Spleen (tissue), 11 donors: ENCODE results near the gene TEX11. TPM values are rescaled to one million over a fixed set of nuclear protein-coding genes. Genes with fewer than 3 reads are reported as not detected.
"Not testable (repeated sequence)": the region's sequence is repeated elsewhere in the genome, so short reads cannot be mapped to it uniquely, and the experiment has no call there.

Experiments
- DNase-seq: peaks from one replicate; pipeline ENCODE4 v3.0.0-alpha.2; 2020
- H3K27ac ChIP-seq, 8 donors: fragments of 200-600 bp; sonication (generic) in 7 of 8; 1 replicate in 4 of 8; 2 replicates in 4 of 8; pipeline versions ENCODE4 v1.5.0 to v1.8.0; 2016 to 2021; ENCODE audit warnings: inconsistent platforms in 4 of 8, mild to moderate bottlenecking in 4 of 8, moderate library complexity in 1 of 8
- H3K27me3 ChIP-seq, 7 donors: fragments of 200-600 bp; sonication (generic) in 6 of 7; replicated peaks in 1 of 7; 1 replicate in 4 of 7; 2 replicates in 3 of 7; pipeline versions ENCODE4 v1.5.0 to v1.8.0; 2016 to 2021; ENCODE audit warnings: inconsistent platforms in 3 of 7, mild to moderate bottlenecking in 1 of 7
- H3K36me3 ChIP-seq, 6 donors: fragments of 200-600 bp; sonication (generic) in 5 of 6; 1 replicate in 4 of 6; 2 replicates in 2 of 6; pipeline versions ENCODE4 v1.5.0 to v1.8.0; 2016 to 2021; ENCODE audit warnings: inconsistent platforms in 2 of 6
- H3K4me1 ChIP-seq, 6 donors: fragments of 200-600 bp; sonication (generic) in 5 of 6; 1 replicate in 3 of 6; 2 replicates in 3 of 6; pipeline versions ENCODE4 v1.5.0 to v1.8.0; 2016 to 2021; ENCODE audit warnings: inconsistent platforms in 3 of 6
- H3K4me3 ChIP-seq, 8 donors: fragments of 200-600 bp; sonication (generic) in 7 of 8; 1 replicate in 4 of 8; 2 replicates in 4 of 8; pipeline versions ENCODE4 v1.5.0 to v1.8.0; 2016 to 2021; ENCODE audit warnings: inconsistent platforms in 4 of 8, mild to moderate bottlenecking in 4 of 8, moderate library complexity in 2 of 8
- H3K9me3 ChIP-seq, 8 donors: fragments of 200-600 bp; sonication (generic) in 7 of 8; 1 replicate in 4 of 8; 2 replicates in 4 of 8; pipeline versions ENCODE4 v1.5.0 to v1.8.0; 2016 to 2021; ENCODE audit warnings: inconsistent platforms in 4 of 8
- CTCF ChIP-seq, 11 experiments: fragments of 200-600 bp in 7 of 11; fragments of 450-650 bp in 4 of 11; sonication (generic) in 4 of 11; IDR thresholded peaks in 8 of 11; conservative IDR thresholded peaks in 3 of 11; 1 replicate in 7 of 11; 2 replicates in 4 of 11; pipeline versions ENCODE4 v1.4.0 to v1.8.0; 2016 to 2021; ENCODE audit warnings: antibody characterized with exemption in 11 of 11, inconsistent platforms in 4 of 11, mild to moderate bottlenecking in 1 of 11
- POLR2A ChIP-seq, 3 donors: fragments of 450-650 bp; IDR thresholded peaks; one replicate each; pipeline ENCODE4 v1.5.1; 2017; ENCODE audit warnings: antibody characterized with exemption in 3 of 3, mild to moderate bottlenecking in 1 of 3
- POLR2AphosphoS5 ChIP-seq, 3 donors: sonication (generic); formaldehyde crosslinking; IDR thresholded peaks; one replicate each; pipeline ENCODE4 v1.5.1; 2017; ENCODE audit warnings: antibody characterized with exemption in 3 of 3
- WGBS, 5 donors: extraction: QIAGEN DNeasy Blood & Tissue Kit in 3 of 5; methylation state at CpG; one replicate each; pipeline versions ENCODE4 v1.1.5 to v1.1.7; 2013 to 2018; 5-methylcytosine and 5-hydroxymethylcytosine counted together
- intact Hi-C: fragments of 100-400 bp; cut with DNase I; formaldehyde crosslinking; loops from one replicate; pipeline ENCODE4 v1.15.0; 2023; ENCODE audit warnings: low total_unique reads
- polyA plus RNA-seq, 3 donors: library from polyadenylated mRNA; stranded (reverse); fragments of 200-250 nt; gene quantifications; one replicate each; pipeline ENCODE4 v1.2.1, GENCODE V29; 2013
- total RNA-seq, 7 donors: library from RNA; depleted of rRNA in 3 of 7; stranded (reverse); fragments of >200 nt in 3 of 7; fragmentation: NEBNext Ultra II Directional in 4 of 7; extraction: Animal tissue kit (Norgen Biotek cat#: 25700) in 4 of 7; gene quantifications; one replicate each; pipeline versions ENCODE4 v1.1.0 to v1.2.1, GENCODE V29; 2016 to 2021
- donor health status: healthy with polysubstance abuse.
- donor health status: DM: no; HTN: no; CAD: no; lungs with moderate emphysema.
- donor health status: DM: no; HTN: no; CAD: no.
- donor health status: Bipolar disorder and iron deficiency.
- donor health status: healthy.
- donor health status: DM: no; HTN: no; CAD: no.
- donor health status: DM: yes; HTN: yes; CAD: no.

The TEX11 gene
- total and polyA plus RNA-seq, 10 donors: 0.06 to 1.9 (median 0.81) TPM

- Histone ChIP-seq H3K27ac (no peak overlapping the region), H3K4me1 (no peaks in the 10 kb centered on the region), H3K4me3 (no peak overlapping the region), H3K27me3 (peaks cover 0 to 7% (median 0%) of the 10 kb centered on the region in 7 donors), H3K9me3 (no peaks in the 10 kb centered on the region), H3K36me3 (no peaks in the 10 kb centered on the region)
- TF ChIP-seq CTCF (IDR thresholded peaks at IDR 0.05 in 8 of 11, conservative IDR thresholded peaks at IDR 0.05 in 3 of 11) (no peak), POLR2AphosphoS5 (IDR thresholded peaks at IDR 0.05) (no peak), POLR2A (IDR thresholded peaks at IDR 0.05) (no peak)
- no peak for DNase-seq
- WGBS, 5 donors: 24 to 55% (median 30%) methylated on average over 4 of the region's 4 CpGs
- intact Hi-C loops: no loop called here
Observed at GRCh38 chrX:70656304-70656703, 252.2 kb downstream of the TEX11 start.

- DNase-seq, H3K36me3 ChIP-seq, H3K4me1 ChIP-seq, H3K4me3 ChIP-seq, H3K27ac ChIP-seq, H3K27me3 ChIP-seq, intact Hi-C loops: not testable (repeated sequence)
- WGBS, 5 donors: 82 to 94% (median 88%) methylated on average over 1 to 3 of the region's 3 CpGs
- H3K9me3 ChIP-seq: peaks cover 0 to 40% (median 7%) of the 10 kb centered on the region in 8 donors
Observed at GRCh38 chrX:70647910-70648309, 260.6 kb downstream of the TEX11 start.

GRCh38 chrX:70636218-70636617 lies 272.3 kb downstream of the TEX11 start:
- TF ChIP-seq CTCF (IDR thresholded peaks at IDR 0.05 in 8 of 11, conservative IDR thresholded peaks at IDR 0.05 in 3 of 11): no peak
- no peak for TF ChIP-seq POLR2A (IDR thresholded peaks at IDR 0.05)
- no peak for TF ChIP-seq POLR2AphosphoS5 (IDR thresholded peaks at IDR 0.05)
- H3K4me3 ChIP-seq: no peak overlapping the region
- peaks cover 0 to under 1% (median 0%) of the 10 kb centered on the region in 7 donors for H3K27me3 ChIP-seq
- no peak overlapping the region for H3K27ac ChIP-seq
- intact Hi-C loops: no loop called here
- H3K4me1 ChIP-seq: no peaks in the 10 kb centered on the region
- no peaks in the 10 kb centered on the region for H3K36me3 ChIP-seq
- no peak for DNase-seq
- 71 to 90% (median 85%) methylated on average over 1 of the region's 1 CpG; no CpG with 5 or more reads in 1 of the 5 donors for WGBS, 5 donors
- H3K9me3 ChIP-seq: no peaks in the 10 kb centered on the region

- Histone ChIP-seq H3K4me1 (no peaks in the 10 kb centered on the region), H3K27me3 (peaks cover 0 to 6% (median 0%) of the 10 kb centered on the region in 7 donors), H3K27ac (no peak overlapping the region), H3K4me3 (no peak overlapping the region), H3K36me3 (no peaks in the 10 kb centered on the region), H3K9me3 (no peaks in the 10 kb centered on the region)
- intact Hi-C loops: no loop called here
- 72 to 88% (median 87%) methylated on average over 2 of the region's 2 CpGs; no CpG with 5 or more reads in 2 of the 5 donors for WGBS, 5 donors
- TF ChIP-seq CTCF (IDR thresholded peaks at IDR 0.05 in 8 of 11, conservative IDR thresholded peaks at IDR 0.05 in 3 of 11) (no peak), POLR2A (IDR thresholded peaks at IDR 0.05) (no peak), POLR2AphosphoS5 (IDR thresholded peaks at IDR 0.05) (no peak)
- DNase-seq: no peak
Observed at GRCh38 chrX:70635669-70636068, 272.8 kb downstream of the TEX11 start.

- Histone ChIP-seq H3K27ac (no peak overlapping the region), H3K4me1 (no peaks in the 10 kb centered on the region), H3K4me3 (no peak overlapping the region), H3K27me3 (peaks cover 0 to 10% (median 0%) of the 10 kb centered on the region in 7 donors), H3K36me3 (no peaks in the 10 kb centered on the region), H3K9me3 (no peaks in the 10 kb centered on the region)
- intact Hi-C loops: no loop called here
- TF ChIP-seq CTCF (IDR thresholded peaks at IDR 0.05 in 8 of 11, conservative IDR thresholded peaks at IDR 0.05 in 3 of 11) (no peak), POLR2AphosphoS5 (IDR thresholded peaks at IDR 0.05) (no peak), POLR2A (IDR thresholded peaks at IDR 0.05) (no peak)
- 73 to 100% (median 87%) methylated on average over 1 to 4 of the region's 4 CpGs for WGBS, 5 donors
- no peak for DNase-seq
Observed at GRCh38 chrX:70635227-70635626, 273.3 kb downstream of the TEX11 start.
